ENCODE results near the gene EXPH5.

Gene EXPH5

DNA sequence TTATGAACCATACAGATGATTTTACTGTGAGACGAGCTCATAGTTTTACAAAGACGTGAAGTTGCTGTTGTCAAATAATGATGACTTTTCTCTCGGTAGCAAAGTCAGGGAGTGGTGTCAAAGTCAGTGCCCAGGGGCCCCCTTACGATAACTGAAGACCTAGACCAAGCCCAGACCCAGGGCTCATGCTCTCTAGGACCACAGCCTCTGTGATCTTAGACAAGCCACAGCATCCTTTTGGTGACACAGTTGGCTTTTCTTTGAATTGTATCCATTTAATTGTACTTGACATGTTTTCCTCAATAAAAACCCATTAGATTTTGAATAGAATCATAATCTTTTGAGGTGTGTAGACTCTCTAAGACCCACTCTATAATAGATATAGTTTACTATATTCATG, 77.4 kb downstream of the EXPH5 start:
- in situ Hi-C loops (cut with MboI; ENCODE audit: low sequenced_read_pairs): no loop called here

DNA sequence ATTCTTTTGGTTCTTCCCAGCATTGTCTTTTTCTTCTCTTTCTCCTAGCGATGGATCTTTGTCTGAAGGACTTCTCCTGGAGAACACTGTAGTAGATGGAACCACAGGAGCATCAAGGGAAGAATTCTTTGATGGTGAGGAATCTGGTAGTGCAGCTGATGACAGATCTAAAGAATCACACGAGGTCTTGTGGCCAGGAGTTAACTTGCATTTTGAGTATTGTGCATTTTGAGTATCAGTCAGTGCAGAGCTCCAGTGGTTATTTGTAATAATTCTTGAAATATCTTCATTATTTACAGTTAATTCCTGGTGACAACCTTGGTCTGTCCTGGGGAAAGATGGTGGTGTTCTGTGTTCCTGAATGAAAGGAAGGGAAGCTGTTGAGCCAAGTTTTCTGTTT, 80.9 kb downstream of the EXPH5 start:
- in situ Hi-C loops (cut with MboI; ENCODE audit: low sequenced_read_pairs): no loop called here

DNA sequence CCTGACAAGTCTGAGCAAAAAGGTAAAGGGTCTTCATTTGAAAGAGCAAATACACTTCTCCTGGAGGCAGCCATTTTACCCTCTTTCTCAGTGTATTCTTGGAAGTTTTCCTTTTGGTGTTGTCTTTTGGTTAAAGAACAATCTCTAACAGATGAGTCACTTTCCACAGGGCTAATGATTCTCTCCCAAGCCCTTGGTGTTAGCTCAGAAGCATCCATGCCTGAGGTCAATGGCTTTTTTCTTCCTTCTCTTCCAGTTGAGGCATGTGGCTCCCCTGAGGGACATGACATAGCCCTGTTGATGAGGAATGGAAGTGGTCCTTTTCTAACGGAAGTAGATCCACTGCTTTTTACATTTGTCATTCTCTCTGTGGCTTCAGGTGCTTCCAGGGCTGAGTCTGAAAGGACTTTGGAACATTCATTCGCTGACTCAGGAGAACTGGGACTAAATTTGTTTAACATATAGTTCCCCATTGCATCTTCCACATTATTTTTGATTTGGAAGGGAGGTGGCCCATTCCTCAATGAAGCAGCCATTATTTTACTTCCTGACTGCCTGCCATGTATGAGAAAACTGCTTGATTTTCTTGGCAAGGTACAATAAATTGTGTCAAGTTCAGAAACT, 81.6 kb downstream of the EXPH5 start:
- in situ Hi-C loops (cut with MboI; ENCODE audit: low sequenced_read_pairs): no loop called here

DNA sequence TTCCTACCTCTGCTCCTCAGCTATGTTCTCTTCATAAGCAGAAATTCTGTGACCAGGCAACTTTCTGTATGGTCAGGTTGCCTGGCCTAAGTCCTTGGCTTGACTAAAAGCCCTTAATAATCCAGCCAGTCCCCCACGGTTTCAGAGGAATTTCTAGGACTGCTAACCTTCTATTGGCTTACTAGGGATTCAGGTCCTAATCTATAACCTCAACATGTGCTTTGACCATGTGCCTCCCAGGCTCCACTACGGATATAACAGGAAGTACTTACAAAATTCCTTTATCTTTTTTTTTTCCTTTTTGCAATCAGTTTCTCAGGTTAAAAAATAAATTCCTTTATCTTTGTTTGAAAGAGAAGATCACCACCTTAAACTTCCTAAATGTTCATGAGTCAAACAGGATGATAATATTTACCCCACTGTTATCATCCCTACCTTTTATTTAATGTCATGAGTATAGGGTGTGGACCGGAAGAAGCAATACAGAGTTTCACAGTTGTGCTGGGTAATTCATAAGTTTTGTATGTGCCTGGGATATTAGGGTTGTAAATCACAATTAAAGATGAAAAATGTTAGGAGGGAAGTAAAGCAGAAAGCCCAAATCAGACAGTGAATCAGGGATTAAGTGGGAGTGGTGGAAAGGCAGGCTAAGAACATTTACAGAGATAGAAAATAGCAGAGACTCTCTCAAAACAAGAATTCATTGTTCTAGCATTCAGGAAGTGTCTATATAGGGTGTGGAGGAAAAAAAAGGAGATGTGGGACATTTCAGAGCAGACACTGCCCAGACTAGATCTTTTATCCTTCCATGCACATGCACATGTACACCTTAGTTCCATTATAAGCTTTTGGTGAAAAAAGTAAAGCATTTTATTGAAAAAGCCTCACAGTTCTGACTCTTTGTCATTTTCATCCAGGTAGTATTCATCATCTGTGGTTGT, 84.6 kb downstream of the EXPH5 start:
- in situ Hi-C loops (cut with MboI; ENCODE audit: low sequenced_read_pairs): no loop called here

DNA sequence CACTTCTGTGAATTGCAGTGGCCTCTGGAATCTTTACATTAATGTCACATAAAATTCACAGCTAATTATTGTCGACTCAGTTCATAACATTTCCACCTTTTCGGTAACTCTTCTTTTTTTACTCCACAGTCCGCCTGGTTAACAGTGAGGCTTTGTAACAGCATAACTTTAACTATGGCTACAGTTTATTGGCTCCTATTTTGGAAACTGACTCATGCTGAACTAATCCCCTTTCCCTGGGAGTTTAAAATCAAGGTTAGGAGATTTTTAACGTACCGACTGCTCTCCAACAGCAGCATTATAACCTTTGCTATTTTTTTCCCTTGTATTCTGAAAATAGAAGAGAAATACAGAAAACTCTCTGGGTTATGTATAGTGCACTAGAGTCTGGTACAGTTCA, 92.2 kb downstream of the EXPH5 start:
- in situ Hi-C loops (cut with MboI; ENCODE audit: low sequenced_read_pairs): no loop called here

DNA sequence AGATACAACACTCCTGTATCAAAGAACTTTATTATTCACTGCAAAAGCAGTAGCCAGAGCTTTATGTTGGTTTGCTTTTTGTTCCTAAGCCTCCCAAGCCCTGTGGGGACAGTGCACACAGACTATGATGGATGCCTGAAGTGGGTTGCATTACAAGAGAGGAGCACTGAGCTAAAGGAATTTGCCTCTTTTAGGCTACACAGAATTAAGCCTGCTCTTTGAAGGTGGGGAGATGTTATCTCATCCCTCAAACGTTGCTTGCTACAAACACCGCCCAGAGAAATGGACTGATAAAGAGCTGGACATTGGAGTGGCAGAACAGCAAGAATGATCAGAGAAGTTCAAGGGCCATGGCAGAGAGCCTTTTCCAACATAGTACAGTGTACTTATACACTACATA, 92.8 kb downstream of the EXPH5 start:
- in situ Hi-C loops (cut with MboI; ENCODE audit: low sequenced_read_pairs): no loop called here

DNA sequence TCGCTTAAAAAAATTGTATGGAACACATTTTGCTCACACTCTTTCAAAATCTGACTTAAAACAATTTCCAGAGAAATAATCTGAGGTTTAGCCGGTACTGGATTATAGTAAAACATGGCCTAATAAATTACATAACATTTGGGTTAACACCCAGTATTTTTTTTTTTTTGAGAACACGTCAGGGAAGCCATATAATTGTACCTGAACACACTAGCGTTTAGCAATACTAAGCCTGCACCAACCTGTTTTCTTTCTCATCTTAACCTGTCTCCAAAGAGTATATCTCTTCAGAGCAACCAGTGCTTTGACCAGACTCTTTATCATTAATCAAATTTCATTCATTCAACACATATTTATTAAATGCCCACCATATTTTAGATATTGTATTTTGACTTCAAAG, 93.4 kb downstream of the EXPH5 start:
- in situ Hi-C loops (cut with MboI; ENCODE audit: low sequenced_read_pairs): no loop called here

DNA sequence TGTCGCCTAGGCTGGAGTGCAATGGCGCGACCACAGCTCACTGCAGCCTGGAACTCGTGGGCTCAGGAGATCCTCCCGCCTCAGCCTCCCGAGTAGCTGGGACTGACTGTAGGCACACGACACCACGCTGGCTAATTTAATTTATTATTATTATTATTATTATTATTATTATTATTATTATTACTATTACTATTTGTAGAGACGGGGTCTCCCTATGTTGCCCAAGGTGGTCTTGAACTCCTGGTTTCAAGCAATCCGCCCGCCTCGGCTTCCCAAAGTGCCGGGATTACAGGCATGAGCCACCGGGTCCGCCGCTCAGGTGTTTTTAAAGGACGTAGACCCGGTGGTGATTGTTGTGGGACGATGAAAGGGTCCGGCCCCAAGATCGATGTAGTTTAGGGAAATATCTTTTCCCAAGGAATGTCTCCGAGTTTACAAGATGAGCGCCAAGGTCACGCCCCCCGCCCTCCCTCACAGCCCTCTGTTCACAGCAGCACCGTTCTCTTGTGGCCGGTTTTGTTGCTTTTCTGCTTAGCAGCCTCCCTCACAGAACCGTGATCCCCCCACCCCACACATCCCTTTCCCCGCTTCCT, 94.7 kb downstream of the EXPH5 start:
- in situ Hi-C loops (cut with MboI; ENCODE audit: low sequenced_read_pairs): no loop called here

DNA sequence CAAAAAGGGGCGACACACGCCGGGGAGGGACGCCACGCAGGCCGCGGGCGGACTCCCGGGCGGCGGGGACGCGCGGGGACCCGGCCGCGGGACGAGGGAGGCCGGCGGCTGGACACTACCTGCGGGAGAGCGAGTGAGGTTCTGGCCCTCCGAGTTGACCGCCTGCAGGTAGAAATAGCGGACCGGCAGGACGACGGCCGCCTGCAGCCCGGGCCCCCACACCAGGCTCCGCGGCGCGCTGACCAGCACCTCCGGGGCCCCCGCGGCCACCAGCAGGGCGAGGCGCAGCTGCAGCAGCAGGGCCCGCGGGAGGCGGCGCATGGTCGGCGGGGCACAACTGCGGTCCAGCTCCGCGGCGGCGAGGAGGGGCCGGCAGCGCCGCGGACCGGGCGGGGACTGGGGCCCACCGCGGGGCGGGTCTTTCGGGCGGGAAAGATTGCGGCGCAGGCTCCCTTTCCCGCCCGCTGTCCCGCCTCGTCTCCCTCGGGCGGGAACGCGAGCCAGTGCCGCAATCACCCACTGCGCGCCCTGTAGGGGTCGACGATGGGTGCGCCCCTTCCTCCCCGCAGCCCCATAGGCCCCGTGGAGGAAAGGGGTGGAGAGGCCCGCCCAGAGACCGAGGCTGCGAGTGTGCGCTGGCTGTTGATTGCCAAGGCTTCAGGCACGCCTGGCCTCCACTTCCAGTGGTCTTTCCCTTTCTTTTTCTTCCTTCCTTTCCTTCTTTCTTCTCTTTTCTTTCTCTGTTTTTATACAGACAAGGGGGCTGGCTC, 95.3 kb downstream of the EXPH5 start, which contains the start of gene POGLUT3:
Gene POGLUT3 (minus strand): TSS at position 339 of the 770 bp plus-strand sequence. CDS start 18 bp downstream, at position 321.
- in situ Hi-C loops (cut with MboI; ENCODE audit: low sequenced_read_pairs): no loop called here

DNA sequence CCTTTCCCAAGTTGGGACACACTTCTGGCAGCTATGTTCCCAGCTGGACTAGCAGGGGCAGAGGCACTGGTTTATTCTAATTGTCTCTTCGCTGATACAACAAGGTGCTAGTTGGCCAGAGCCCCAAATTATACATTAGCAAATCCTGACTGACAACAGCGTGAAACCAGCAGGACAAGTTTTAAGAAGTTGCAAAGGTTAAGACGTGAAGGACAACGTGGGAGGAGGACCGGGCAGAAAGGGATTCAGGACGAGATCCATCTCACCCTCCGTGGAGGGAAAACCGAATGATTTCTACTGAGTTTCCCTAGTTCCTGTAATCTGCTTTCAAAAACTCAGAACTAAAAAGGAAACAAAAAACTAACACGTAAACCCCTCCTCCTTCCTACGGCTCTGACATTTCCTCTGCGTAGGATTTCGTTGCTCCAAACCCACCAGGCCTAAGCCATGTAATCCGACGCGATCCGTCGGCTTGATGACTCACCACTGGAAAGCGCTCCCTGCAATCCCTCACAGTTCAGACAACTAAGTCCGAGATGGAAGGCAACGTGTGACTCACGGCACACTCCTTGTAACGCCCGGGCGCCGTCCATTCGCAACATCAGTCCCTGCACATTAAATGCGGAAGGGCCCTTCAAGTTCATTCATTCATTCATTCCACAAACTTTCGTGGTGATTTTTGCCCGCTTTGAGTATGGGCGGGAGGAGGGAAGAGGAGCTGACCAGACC, 96.1 kb downstream of the EXPH5 start:
- in situ Hi-C loops (cut with MboI; ENCODE audit: low sequenced_read_pairs): no loop called here

DNA sequence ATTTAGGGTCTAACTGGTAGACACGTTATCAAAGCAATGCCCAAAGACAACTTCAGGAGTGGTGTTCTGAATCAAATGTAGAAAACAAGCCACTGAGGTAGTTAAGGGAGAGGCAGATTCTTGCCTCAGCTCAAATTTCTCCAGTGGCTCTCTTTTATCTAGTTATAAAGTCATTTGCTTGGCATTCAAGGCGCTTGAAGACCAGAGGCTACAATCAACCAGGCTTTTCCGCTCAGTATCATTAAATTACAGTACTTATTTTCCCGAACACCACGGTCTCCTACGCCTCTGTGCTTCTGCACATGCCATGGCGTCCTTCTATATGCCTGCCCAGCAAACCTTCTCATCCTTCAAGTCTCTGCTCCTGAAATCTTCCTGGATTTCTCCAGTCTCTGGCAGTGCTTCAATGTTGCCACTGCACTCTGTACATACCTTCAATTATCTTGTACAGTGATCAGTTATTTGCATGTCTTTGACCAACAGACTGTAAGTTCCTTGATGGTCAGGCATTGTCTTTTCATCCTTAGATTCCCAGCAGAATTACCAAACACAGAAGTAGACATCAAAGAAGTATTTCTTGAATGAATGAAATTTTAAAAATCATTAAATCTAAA, 96.8 kb downstream of the EXPH5 start:
- in situ Hi-C loops (cut with MboI; ENCODE audit: low sequenced_read_pairs): no loop called here

DNA sequence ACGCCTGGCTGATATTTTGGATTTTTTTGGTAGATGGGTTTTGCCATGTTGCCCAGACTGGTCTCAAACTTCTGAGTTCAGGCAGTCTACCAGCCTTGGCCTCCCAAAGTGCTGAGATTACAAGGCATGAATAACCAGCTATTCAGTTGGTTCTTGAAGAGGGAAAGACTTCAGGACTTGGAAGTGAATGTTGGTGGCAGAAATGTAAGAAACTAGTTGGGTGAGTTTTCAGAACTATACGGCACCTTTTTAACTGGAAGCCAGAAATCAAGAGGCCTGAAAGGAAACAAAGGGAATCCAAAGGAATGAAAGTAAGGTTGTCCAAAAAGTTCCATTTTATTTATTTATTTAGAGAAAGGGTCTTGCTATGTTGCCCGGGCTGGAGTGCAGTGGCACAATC, 98.2 kb downstream of the EXPH5 start:
- in situ Hi-C loops (cut with MboI; ENCODE audit: low sequenced_read_pairs): no loop called here

DNA sequence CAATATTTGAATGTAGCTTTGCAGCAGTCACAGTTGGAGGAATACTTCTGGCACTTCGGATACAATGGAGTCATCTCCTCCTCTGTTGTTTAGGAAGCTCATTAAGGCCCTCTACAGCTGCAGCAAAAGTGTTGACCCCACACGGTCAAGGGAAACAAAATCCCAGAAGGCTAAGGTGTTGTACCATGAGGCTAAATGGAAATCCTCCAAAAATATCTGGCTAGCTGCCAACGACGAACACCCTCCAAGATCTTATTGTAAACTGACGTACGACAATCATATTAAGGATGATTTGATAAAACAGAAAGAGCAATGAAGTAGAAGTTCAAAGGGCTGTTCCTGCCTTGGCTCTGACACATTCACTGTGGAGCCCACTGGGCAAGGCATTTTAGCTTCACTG, 99.4 kb downstream of the EXPH5 start:
- in situ Hi-C loops (cut with MboI; ENCODE audit: low sequenced_read_pairs): no loop called here

DNA sequence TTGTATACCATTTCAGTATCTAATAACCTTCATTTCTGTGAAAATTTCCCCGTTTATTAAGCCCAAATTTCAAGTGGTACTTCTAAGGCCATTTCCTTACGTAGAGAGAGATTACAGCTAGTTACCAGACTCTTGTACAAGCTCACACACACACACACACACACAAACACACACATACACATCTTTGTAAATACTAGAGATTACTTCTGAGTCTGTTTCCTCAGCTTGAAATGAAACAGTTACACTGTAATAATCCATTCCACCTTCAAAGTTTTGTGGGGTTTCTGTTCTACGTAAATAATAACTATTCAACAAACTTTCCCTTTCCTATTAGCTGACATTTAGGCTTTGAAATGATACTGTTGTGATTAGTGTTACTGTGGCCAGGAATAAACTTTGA, 101.6 kb downstream of the EXPH5 start:
- in situ Hi-C loops (cut with MboI; ENCODE audit: low sequenced_read_pairs): no loop called here

DNA sequence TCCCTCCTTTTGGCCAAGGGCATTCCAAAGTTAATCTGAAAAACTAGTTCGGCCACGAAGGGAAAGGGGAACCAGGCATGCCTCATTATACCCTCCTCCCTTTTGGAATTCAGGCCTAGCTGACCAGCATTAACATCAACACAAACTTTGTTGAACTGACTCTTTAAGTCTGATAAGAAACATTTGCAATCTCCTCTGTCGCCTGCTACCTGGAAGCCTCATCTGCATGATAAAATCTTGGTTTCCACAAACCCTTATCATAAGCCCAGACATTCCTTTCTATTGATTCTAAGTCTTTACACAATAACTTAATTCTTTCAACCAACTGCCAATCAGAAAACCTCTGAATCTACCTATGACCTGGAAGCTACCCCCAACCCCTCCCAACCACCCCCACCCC, 106.7 kb downstream of the EXPH5 start:
- in situ Hi-C loops (cut with MboI; ENCODE audit: low sequenced_read_pairs): no loop called here

DNA sequence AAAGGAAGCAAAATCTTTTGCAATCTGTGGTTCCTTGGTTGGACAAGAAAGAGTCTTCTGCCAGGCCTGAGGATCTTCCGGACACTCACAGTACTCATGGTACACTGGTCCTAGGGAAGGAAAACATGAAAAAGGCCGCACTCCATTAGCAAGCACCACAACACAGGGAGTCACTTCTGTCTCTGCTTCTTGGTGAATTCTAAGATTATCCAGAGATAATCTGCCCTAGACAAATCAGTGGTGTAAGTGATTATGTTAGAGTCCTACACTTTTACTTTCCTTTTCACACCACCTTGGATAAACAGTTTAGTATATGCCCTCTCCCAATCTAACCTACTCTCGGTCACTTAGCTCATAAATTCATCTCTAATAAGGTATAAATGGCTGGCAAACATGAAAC, 107.2 kb downstream of the EXPH5 start:
- in situ Hi-C loops (cut with MboI; ENCODE audit: low sequenced_read_pairs): no loop called here

DNA sequence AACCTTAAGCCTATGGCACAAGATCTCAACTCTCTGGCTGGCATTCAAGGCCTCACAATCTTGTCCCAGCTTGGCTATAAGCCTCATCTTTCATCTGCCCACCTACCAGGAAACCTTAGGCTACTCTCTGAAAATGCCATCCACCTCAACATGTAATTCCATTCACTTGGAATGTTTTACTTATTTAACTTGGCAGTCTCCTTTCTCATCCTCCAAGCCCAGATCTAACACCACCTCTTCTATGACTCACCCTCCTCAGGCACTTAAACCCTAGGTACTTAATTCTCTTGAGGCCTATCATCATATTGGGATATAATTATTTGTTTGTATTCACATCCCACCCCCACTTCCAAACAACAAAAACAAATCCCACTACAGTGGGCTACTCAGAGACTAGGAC, 110.4 kb downstream of the EXPH5 start:
- in situ Hi-C loops (cut with MboI; ENCODE audit: low sequenced_read_pairs): no loop called here

DNA sequence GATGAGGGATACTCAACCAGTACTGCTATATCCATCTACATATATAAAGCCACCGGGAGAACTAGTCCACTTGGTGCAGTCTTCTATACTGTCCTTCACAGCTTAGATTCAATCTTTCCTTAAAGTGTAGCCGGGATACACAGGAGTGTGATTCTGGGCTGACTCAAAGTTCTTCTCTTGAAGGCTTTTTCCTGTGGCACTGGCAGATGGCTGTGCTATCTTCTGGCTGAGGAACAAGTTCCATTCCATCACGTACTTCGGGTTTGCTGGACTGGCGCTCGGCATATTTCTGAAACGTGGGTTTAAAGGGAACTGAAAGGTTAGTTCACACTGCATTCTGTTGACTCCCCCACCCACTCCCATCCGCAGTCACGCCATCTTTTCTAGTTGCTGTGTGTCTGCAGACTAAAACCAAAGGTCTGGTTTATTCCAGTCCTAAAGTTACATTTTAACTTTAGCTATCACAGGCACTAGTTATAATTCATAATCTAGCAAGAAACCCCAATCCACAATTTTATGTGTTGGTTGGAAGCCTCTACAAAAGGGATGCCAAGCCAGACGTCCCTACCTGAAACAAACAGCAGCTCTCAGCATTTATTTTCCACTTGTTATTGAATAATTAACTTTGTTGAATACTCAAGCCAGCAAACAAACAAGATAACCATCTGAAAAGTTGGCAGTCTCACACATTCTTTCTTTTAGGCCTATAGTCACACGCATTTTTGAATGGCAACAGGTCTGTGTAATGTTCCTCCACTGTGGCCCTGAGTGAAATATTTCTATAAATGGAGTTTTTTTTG, 118.7 kb downstream of the EXPH5 start:
- in situ Hi-C loops (cut with MboI; ENCODE audit: low sequenced_read_pairs): no loop called here

DNA sequence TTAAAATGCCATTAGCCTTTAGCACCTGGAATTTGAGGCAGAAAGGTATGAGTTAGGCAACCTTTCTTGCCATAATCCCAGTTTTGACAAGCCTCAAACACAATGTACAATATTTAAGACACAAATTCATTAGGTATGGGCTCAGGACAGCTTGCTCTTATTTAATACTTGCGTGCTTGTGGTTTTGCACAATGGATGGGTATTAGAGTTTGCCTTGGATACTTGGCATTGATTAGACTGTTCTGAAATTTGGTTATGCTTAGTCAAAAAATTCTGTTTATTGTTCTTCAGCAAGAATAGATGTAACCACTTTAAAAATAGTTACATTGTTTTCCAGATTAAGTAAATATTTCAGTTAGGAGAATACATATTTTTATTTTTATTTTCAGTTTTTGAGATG, 120.9 kb downstream of the EXPH5 start:
- in situ Hi-C loops (cut with MboI; ENCODE audit: low sequenced_read_pairs): no loop called here

All from HL-60/S4 treated with retinoic acid at 250 ng/mL for 4 days and 3 days (cell line).